Muscle layer of duodenum (tissue), 2 donors: ENCODE measurements around the gene HDAC4.
"Not testable (repeated sequence)": the region's sequence is repeated elsewhere in the genome, so short reads cannot be mapped to it uniquely, and the experiment has no call there.

Source experiments
- H3K27ac ChIP-seq: one replicate; pipeline ENCODE4 v1.7.0; 2013; ENCODE audit warnings: mild to moderate bottlenecking, low read length
- H3K27me3 ChIP-seq: one replicate; pipeline ENCODE4 v1.7.0; 2013; ENCODE audit warnings: low read depth, mild to moderate bottlenecking, control low read depth, low read length
- H3K36me3 ChIP-seq, 2 donors: one replicate each; pipeline ENCODE4 v1.7.0; 2013; ENCODE audit warnings: low read length in 2 of 2, control low read depth in 1 of 2, mild to moderate bottlenecking in 1 of 2; ENCODE audit not compliant: insufficient read depth in 2 of 2, control insufficient read depth in 1 of 2
- H3K4me1 ChIP-seq, 2 donors: one replicate each; pipeline ENCODE4 v1.7.0; 2013; ENCODE audit warnings: low read length in 2 of 2, mild to moderate bottlenecking in 2 of 2, control low read depth in 1 of 2, moderate library complexity in 1 of 2; ENCODE audit not compliant: insufficient read depth in 2 of 2, control insufficient read depth in 1 of 2
- H3K4me3 ChIP-seq, 2 donors: one replicate each; pipeline ENCODE4 v1.7.0; 2013; ENCODE audit warnings: low read length in 2 of 2, low read depth in 1 of 2, mild to moderate bottlenecking in 1 of 2
- H3K9me3 ChIP-seq, 2 donors: one replicate each; pipeline ENCODE4 v1.7.0; 2013; ENCODE audit warnings: low read length in 2 of 2, control low read depth in 1 of 2, mild to moderate bottlenecking in 1 of 2; ENCODE audit not compliant: control insufficient read depth in 1 of 2
- donor health status: healthy.

The HDAC4 gene

DNA sequence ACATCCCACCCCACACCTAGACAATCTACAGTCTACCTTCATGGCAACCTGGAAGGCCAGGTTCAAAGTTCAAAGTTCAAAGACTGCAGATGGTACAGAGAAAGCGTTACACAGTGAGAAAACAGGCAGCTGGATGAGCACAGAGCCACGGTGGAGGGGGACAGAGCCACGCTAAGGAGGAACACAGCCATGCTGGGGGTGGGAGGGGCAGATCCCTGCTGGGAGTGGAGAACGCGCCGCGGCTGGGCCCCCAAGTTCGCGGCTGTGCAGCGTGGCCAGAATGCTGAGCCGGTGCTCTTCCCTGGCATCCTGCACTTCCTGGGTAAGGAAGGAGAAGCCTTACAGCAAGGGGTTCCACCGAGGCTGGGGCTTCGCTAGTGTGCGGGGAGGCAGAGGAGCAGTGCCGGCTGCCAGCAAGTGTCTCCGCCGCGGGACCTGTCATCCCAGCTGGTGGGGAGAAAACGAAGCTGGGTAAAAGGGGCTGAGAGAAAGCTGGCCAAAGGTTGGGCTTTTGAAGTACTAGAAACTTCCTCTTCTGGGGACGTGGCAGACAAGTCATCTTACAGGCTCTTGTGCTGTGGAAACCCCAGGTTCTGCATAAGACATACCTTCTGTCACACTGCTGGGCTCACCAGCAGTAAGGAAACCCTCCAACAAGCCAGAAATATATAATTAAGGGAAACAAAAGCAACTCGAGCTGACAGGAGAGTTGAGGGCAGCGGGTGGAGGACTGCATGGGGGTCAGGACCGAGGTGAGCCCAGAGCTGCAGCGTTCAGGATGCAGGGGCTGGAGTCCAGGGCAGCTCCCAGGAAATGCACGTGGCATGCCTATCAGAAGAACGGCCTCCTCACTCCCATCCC is 115.5 kb downstream of the HDAC4 start:
- Histone ChIP-seq H3K27me3 (no peaks in the 10 kb centered on the region), H3K4me1 (peaks cover 28 to 62% of the 10 kb centered on the region in 2 donors), H3K9me3 (no peaks in the 10 kb centered on the region), H3K4me3 (peak overlapping the region; percentile 41 to 43), H3K27ac (peak overlapping the region; percentile 22), H3K36me3 (no peaks in the 10 kb centered on the region)

DNA sequence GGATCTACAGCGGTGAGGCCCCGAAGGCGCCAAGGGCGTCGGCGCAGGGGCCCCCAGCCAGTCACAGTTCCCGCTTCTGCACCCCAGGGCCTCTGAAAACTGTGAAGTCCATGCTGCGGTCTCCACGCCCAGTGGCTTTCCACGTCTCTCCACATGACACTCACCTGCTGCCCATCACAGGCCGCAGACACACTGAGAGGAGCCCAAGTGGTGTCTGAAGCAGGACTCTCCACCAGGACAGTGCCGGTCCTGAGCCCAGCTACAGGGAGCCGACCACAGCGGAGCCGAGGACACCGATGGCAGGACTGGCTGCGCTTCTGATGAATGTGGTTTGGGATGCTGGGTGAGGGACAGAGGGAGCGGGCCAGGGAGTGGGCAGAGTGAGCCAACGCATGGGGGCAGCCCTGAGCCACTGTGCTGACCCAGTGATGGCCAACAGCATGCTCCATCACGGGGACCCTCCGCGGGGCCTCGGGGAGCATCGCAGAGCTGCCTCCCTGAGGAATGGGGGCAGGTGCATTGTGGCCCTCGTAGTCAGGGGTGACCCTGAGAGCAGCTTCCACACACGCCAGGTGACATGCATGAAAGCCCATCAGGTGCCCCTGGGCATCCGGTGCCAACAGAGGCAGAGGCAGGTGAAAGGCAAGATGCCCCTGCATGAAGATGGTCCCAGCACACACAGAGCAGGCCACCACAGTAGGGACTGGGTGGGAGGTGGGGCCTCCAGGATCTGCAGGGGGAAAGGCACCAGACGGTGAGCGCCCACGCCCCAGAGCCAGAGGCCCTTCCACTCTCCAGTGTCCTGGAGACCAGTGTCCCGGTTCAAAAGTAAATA is 116.6 kb downstream of the HDAC4 start:
- Histone ChIP-seq H3K27ac (no peak overlapping the region), H3K4me3 (no peak overlapping the region), H3K36me3 (no peaks in the 10 kb centered on the region), H3K27me3 (no peaks in the 10 kb centered on the region), H3K4me1 (peaks cover 31 to 59% of the 10 kb centered on the region in 2 donors), H3K9me3 (no peaks in the 10 kb centered on the region)

DNA sequence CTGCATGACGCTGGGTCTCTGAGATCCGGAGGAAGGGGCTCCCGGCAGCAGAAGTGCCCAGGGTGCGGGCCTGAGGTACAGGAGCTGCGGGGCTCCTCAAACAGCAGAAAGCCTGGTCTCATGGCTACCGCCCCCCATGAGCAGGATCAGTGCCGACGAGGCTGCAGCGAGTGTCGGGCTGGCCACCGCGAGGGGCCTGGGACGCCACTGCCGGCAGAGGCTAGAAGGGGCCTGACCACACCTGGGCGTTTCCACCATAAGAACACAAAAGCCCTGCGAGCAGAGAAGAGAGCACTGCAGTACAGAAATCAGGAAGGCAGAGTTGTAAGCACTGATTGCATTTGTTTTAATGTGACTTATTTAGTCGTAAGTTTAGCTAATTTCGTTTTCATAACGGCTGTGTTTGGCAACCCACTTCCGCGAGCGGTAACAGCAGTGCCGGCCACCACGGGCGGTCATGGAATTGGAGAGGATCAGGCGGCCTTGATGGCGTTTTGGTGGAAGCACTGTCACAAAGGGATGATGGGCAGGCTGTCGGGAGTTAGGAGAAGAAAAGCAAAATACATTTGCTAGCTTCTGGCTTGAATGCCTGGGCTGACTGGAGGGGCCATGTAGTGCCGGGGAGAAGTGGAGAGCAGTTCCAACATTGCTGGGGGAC is 117.4 kb downstream of the HDAC4 start:
- no peaks in the 10 kb centered on the region for H3K36me3 ChIP-seq
- H3K4me3 ChIP-seq: no peak overlapping the region
- no peak overlapping the region for H3K27ac ChIP-seq
- H3K4me1 ChIP-seq: peaks cover 29 to 52% of the 10 kb centered on the region in 2 donors
- H3K9me3 ChIP-seq: no peaks in the 10 kb centered on the region
- H3K27me3 ChIP-seq: no peaks in the 10 kb centered on the region

DNA sequence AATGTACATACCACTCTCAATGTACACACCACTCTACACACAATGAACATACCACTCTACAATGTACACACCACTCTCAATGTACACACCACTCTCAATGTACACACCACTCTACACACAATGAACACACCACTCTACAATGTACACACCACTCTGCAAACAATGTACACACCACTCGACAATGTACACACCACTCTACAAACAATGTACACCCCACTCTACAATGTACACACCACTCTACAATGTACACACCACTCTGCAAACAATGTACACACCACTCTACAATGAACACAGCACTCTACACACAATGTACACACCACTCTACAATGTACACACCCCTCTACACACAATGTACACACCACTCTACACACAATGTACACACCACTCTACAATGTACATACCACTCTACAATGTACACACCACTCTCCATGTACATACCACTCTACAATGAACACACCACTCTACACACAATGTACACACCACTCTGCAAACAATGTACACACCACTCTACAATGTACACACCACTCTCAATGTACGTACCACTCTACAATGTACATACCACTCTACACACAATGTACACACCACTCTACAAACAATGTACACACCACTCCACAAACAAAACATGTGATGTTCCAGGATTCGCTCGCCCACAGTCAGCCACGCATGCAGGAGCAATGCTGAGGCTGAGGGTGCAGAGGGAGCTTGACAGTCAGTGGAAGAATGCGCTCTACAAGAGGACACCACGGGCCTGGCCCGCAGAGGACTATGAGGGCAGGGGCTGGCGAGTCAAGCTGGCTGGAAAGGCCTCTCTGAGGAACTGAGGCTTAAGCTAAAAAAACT is 118.2 kb downstream of the HDAC4 start:
- H3K9me3 ChIP-seq: no peaks in the 10 kb centered on the region
- no peaks in the 10 kb centered on the region for H3K36me3 ChIP-seq
- no peak overlapping the region for H3K27ac ChIP-seq
- no peak overlapping the region for H3K4me3 ChIP-seq
- no peaks in the 10 kb centered on the region for H3K27me3 ChIP-seq
- H3K4me1 ChIP-seq: peaks cover 27 to 52% of the 10 kb centered on the region in 2 donors

DNA sequence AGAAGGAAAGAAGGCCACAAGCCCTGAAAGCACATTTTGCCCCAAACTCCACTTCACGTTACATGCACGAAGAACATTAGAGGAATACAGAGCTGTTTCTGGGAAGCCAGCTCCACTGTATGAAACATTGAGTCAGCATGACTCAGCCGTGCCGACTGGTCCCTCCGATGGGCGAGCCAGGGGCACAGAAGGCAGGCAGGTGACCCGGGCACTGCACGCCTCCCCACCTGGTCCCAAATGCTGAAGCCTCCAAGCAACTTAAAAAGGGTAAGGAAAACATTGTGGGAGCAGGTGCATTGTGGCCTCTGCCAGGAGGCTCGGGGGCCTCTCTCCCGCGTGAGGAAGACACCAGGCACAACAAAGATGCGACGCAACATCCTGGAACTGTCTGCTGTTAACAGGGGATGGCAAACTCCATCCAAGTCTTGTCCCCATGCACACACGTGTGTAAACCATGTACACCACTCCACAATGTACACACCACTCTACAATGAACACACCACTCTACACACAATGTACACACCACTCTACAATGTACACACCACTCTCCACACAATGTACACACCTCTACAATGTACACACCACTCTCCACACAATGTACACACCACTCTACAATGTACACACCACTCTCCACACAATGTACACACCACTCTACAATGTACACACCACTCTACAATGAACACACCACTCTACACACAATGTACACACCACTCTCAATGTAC is 120.4 kb downstream of the HDAC4 start:
- H3K4me1 ChIP-seq: peaks cover 19 to 49% of the 10 kb centered on the region in 2 donors
- peak overlapping the region; percentile 78 for H3K27ac ChIP-seq
- H3K4me3 ChIP-seq, H3K36me3 ChIP-seq, H3K9me3 ChIP-seq, H3K27me3 ChIP-seq: not testable (repeated sequence)

DNA sequence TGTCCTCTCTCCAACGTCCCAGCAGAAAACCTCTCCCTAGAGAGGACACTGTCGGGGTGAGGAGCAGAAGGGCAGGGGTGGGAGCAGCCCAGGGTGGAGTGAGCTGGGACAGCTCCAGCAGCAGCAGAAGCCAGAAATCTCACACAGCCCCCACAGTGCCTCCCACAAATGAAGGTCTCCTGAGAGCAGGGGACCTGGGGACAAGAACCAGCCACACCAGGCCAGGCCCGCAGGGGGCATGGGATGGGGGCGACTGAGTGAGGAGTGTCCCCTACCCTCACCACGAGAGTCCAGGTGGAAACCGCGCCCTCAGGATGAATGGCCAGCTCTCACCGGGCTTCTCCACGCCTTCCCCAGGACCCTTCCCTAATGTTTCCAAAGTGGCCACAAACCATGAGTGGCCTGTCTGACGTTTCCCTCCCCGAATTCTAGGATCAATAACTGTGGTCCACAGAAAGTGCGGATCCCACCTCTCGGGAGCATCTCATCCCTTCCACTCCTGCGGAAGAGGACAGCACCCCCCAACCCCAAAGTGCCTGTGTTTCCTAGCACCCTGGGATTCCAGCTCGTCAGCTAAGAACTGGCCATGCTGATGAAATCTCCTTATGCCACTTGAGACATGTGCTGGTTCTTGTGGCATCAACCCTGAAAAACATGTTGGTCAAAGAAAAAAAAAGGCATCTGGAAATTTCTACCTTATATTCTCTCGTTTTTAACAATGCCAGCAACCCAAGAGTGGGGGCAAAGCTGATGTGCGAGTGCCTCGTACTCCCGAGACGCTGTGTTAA is 121.1 kb downstream of the HDAC4 start:
- Histone ChIP-seq H3K27me3 (no peaks in the 10 kb centered on the region), H3K9me3 (no peaks in the 10 kb centered on the region), H3K4me3 (no peak overlapping the region), H3K27ac (peak overlapping the region; percentile 78), H3K4me1 (peaks cover 23 to 49% of the 10 kb centered on the region in 2 donors), H3K36me3 (peaks cover 0 to 5% of the 10 kb centered on the region in 2 donors)

DNA sequence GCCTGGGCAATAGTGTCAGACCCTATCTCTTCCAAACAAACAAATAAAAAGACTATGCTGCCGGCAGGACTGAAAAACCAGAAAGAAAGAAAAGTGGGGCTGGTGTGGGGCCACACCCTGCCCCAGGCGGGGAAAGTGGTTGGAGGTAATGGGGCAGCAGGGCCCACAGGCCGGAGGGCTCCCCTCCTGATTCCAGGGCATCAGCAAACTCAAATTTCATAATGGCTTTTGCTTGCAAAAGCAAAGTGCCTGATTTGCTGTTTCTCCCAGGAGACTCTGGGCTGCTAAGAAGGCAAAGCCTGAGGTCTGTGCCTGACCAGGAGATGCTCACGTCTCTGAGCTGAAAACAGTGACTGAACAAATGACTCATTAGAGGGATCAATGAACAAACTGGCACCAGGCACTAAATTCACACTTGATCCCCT is 121.9 kb downstream of the HDAC4 start:
- no peaks in the 10 kb centered on the region for H3K9me3 ChIP-seq
- H3K27ac ChIP-seq: peak overlapping the region; percentile 78
- peaks cover 23 to 50% of the 10 kb centered on the region in 2 donors for H3K4me1 ChIP-seq
- H3K36me3 ChIP-seq: peaks cover 0 to 9% of the 10 kb centered on the region in 2 donors
- no peaks in the 10 kb centered on the region for H3K27me3 ChIP-seq
- no peak overlapping the region for H3K4me3 ChIP-seq

DNA sequence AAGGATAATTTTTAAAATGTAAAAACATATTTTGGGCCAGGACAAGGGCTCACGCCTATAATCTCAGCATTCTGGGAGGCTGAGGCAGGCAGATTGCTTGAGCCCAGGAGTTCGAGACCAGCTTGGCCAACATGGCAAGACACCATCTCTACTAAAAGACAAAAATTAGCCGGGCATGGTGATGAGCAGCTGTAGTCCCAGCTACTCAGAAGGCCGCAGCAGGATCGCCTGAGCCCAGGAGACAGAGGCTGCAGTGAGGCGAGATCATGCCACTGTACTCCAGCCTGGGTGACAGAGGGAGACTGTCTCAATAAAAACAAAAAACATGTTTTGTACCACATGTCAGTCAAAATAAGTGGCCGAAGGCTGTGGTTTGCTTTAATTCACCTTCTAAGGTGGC is 122.5 kb downstream of the HDAC4 start:
- Histone ChIP-seq H3K4me1 (peaks cover 29 to 51% of the 10 kb centered on the region in 2 donors), H3K27me3 (no peaks in the 10 kb centered on the region), H3K36me3 (peaks cover 0 to 9% of the 10 kb centered on the region in 2 donors), H3K4me3 (no peak overlapping the region), H3K27ac (no peak overlapping the region), H3K9me3 (no peaks in the 10 kb centered on the region)

DNA sequence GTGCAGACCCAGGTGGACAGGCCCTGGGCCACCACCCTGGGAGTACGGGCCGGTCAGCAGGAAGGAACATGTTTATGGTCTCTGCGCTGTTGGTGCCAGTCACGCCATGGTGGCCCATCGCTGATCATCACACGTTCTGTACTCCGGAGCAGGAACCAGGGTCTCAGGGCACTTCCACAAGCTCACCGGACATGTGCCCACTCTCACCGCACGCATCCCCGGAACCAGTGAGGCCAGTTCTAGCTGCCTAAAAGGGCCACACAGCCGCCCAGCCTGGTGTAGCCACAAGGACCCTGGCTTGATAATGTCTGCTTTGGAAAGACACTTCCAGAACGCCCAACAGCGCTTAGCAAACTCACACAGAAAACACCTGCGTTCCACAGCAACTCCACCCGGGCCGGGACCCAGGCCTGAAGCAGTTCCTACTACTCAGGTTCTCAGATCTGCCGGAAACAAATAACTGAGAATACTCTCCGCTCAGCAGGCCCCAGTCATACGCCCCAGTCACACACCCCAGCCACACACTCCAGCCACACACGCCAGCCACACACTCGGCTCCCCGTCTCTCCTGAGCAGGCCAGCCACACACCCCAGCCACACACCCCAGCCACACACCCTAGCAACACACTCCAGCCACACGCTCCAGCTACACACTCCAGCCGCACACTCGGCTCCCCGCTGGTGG is 123.3 kb downstream of the HDAC4 start:
- Histone ChIP-seq H3K27me3 (no peaks in the 10 kb centered on the region), H3K36me3 (peaks cover 0 to 9% of the 10 kb centered on the region in 2 donors), H3K4me1 (peaks cover 29 to 53% of the 10 kb centered on the region in 2 donors), H3K27ac (no peak overlapping the region), H3K4me3 (no peak overlapping the region), H3K9me3 (no peaks in the 10 kb centered on the region)
